ENCODE results near the gene SMARCB1. TPM values are rescaled to one million over a fixed set of nuclear protein-coding genes. Genes with fewer than 3 reads are reported as not detected.

The SMARCB1 gene
- total and polyA plus RNA-seq, 2 donors (not counting 1 experiment from before 2014, with no cell fraction given), result 179 to 190 TPM

GRCh38 chr22:23760056-23760455, 26.7 kb upstream of the SMARCB1 start:
- ChIA-PET CTCF (interaction anchor here (13.0 kb wide), 1 partner anchor 7 kb away, joined by 188 read pairs; the partner anchor contains the start of genes C22orf15, CHCHD10 and MMP11), POLR2A (interaction anchor here (0.6 to 14.3 kb wide), 2 partner anchors 7 to 615 kb away, joined by 4 to 174 read pairs; partner anchors contain the start of genes VPREB3 and ZNF70)
- peaks cover 7% of the 10 kb centered on the region for H4K20me1 ChIP-seq (ENCODE audit: control insufficient read depth, insufficient read depth, low read length, poor library complexity, severe bottlenecking)
- H2AFZ ChIP-seq (ENCODE audit: insufficient read depth, low read depth, low read length, poor library complexity, severe bottlenecking), result no peak overlapping the region
- no peak overlapping the region for H3K4me2 ChIP-seq (replicated peaks; ENCODE audit: low read depth, low read length, poor library complexity, severe bottlenecking)
- ATAC-seq (ENCODE audit: low read depth) (no peak), DNase-seq (no peak)
- Mint-ChIP-seq H3K9me3 (ENCODE audit: insufficient read depth) (no peaks in the 10 kb centered on the region), H3K4me3 (no peak overlapping the region), H3K27ac (no peak overlapping the region), H3K27me3 (no peaks in the 10 kb centered on the region), H3K4me1 (peaks cover 42% of the 10 kb centered on the region)
- H3K27ac ChIP-seq (ENCODE audit: low read length in 2 of 2), result no peak overlapping the region
- H3K4me3 ChIP-seq (ENCODE audit: control extremely low read depth in 1 of 5, extremely low read depth in 1 of 5, insufficient read depth in 1 of 5, low read depth in 2 of 5, low read length in 4 of 5), result no peak overlapping the region
- H3K9ac ChIP-seq (ENCODE audit: low read length), result no peak overlapping the region
- peaks cover 0 to 4% (median 0%) of the 10 kb centered on the region in 3 donors for H3K9me3 ChIP-seq (ENCODE audit: control extremely low read depth in 1 of 3, control insufficient read depth in 2 of 3, insufficient read depth in 1 of 3, low read length in 2 of 3)
- H3K27me3 ChIP-seq (replicated peaks in 1 of 4; ENCODE audit: control extremely low read depth in 1 of 4, control insufficient read depth in 3 of 4, insufficient read depth in 4 of 4, low read length in 3 of 4), result no peaks in the 10 kb centered on the region
- WGBS (ENCODE audit: insufficient coverage), result 88% methylated on average over 6 of the region's 6 CpGs
- no peaks in the 10 kb centered on the region for H3K79me2 ChIP-seq (ENCODE audit: control insufficient read depth, insufficient read depth, low read length)
- no peak for TF ChIP-seq CTCF (IDR thresholded peaks at IDR 0.05)
- no peak for TF ChIP-seq EZH2 (IDR thresholded peaks at IDR 0.05; ENCODE audit: borderline replicate concordance, insufficient read depth, low read depth, low read length, poor library complexity, severe bottlenecking)
- H3K36me3 ChIP-seq (replicated peaks in 1 of 2; ENCODE audit: control extremely low read depth in 1 of 2, control insufficient read depth in 1 of 2, extremely low read depth in 1 of 2, insufficient read depth in 2 of 2, low read length in 1 of 2), result no peaks in the 10 kb centered on the region
- intact Hi-C loops (cut with micrococcal nuclease), result no loop called here
- H3K4me1 ChIP-seq (ENCODE audit: control insufficient read depth in 2 of 2, insufficient read depth in 2 of 2, low read length in 2 of 2), result peaks cover 38 to 47% of the 10 kb centered on the region in 2 donors

- H3K79me2 ChIP-seq (ENCODE audit: control insufficient read depth, insufficient read depth, low read length), result peaks cover 15% of the 10 kb centered on the region
- H3K9me3 ChIP-seq (ENCODE audit: control extremely low read depth in 1 of 3, control insufficient read depth in 2 of 3, insufficient read depth in 1 of 3, low read length in 2 of 3), result no peaks in the 10 kb centered on the region
- H3K4me3 Mint-ChIP-seq, result peak within 1 kb of the TSS; percentile 86
- POLR2A ChIA-PET, result interaction anchor here (0.5 to 14.3 kb wide), 5 partner anchors 10 to 1056 kb away, joined by 3 to 174 read pairs (median 4); partner anchors contain the start of genes CABIN1, SLC2A11, VPREB3 and ZNF70
- no peak for ATAC-seq (ENCODE audit: low read depth)
- H3K27ac ChIP-seq (ENCODE audit: low read length in 2 of 2), result peak within 1 kb of the TSS; percentile 34 to 73
- peaks cover 50% of the 10 kb centered on the region for H3K4me1 Mint-ChIP-seq
- H3K4me1 ChIP-seq (ENCODE audit: control insufficient read depth in 2 of 2, insufficient read depth in 2 of 2, low read length in 2 of 2), result peaks cover 33 to 49% of the 10 kb centered on the region in 2 donors
- no peaks in the 10 kb centered on the region for H3K9me3 Mint-ChIP-seq (ENCODE audit: insufficient read depth)
- peaks cover 14% of the 10 kb centered on the region for H4K20me1 ChIP-seq (ENCODE audit: control insufficient read depth, insufficient read depth, low read length, poor library complexity, severe bottlenecking)
- peak within 1 kb of the TSS; percentile 78 for H2AFZ ChIP-seq (ENCODE audit: insufficient read depth, low read depth, low read length, poor library complexity, severe bottlenecking)
- no peak for DNase-seq
- intact Hi-C loops (cut with micrococcal nuclease), result loop anchor here (1.0 kb wide), 1 partner anchor 11 kb away; no protein-coding TSS in a partner anchor
- H3K4me2 ChIP-seq (replicated peaks; ENCODE audit: low read depth, low read length, poor library complexity, severe bottlenecking), result peak within 1 kb of the TSS; percentile 92
- H3K27me3 Mint-ChIP-seq, result no peaks in the 10 kb centered on the region
- H3K4me3 ChIP-seq (ENCODE audit: control extremely low read depth in 1 of 5, extremely low read depth in 1 of 5, insufficient read depth in 1 of 5, low read depth in 2 of 5, low read length in 4 of 5), result peak within 1 kb of the TSS; percentile 30 to 65 (median 50)
- H3K27ac Mint-ChIP-seq, result peak within 1 kb of the TSS; percentile 84
- TF ChIP-seq CTCF (IDR thresholded peaks at IDR 0.05), result no peak
- TF ChIP-seq EZH2 (IDR thresholded peaks at IDR 0.05; ENCODE audit: borderline replicate concordance, insufficient read depth, low read depth, low read length, poor library complexity, severe bottlenecking), result no peak
- no peaks in the 10 kb centered on the region for H3K36me3 ChIP-seq (replicated peaks in 1 of 2; ENCODE audit: control extremely low read depth in 1 of 2, control insufficient read depth in 1 of 2, extremely low read depth in 1 of 2, insufficient read depth in 2 of 2, low read length in 1 of 2)
- CTCF ChIA-PET, result interaction anchor here (1.0 to 12.8 kb wide), 3 partner anchors 9 to 87 kb away, joined by 3 to 188 read pairs (median 4); partner anchors contain the start of genes VPREB3 and ZNF70
- WGBS (ENCODE audit: insufficient coverage), result 19% methylated on average over 14 of the region's 23 CpGs
- H3K27me3 ChIP-seq (replicated peaks in 1 of 4; ENCODE audit: control extremely low read depth in 1 of 4, control insufficient read depth in 3 of 4, insufficient read depth in 4 of 4, low read length in 3 of 4), result no peaks in the 10 kb centered on the region
- peak within 1 kb of the TSS; percentile 61 for H3K9ac ChIP-seq (ENCODE audit: low read length)
These were observed 23.8 kb upstream of the SMARCB1 start, which contains the start of gene C22orf15 for GRCh38 chr22:23762842-23763578. C22orf15 (plus strand) TSS chr22:23762990; CDS start chr22:23763307, 317 bp downstream.
